GM12864 (cell line): ENCODE data around the gene TAB2.

Experiments used
- DNase-seq: peaks from one replicate; pipeline ENCODE4 v3.0.0-alpha.2; 2011; ENCODE audit warnings: low read depth
- H3K4me3 ChIP-seq: 2 replicates; pipeline ENCODE4 v1.5.1; 2011; ENCODE audit warnings: mild to moderate bottlenecking, low read depth, low read length, control low read depth
- TF ChIP-seq, protein P1 (sequence below): IDR thresholded peaks from 2 replicates; pipeline ENCODE4 v1.5.1; 2011; ENCODE audit warnings: low read depth, mild to moderate bottlenecking, moderate library complexity, low read length, control low read depth, inconsistent platforms; ENCODE audit errors: missing control alignments

TAB2 gene

DNA sequence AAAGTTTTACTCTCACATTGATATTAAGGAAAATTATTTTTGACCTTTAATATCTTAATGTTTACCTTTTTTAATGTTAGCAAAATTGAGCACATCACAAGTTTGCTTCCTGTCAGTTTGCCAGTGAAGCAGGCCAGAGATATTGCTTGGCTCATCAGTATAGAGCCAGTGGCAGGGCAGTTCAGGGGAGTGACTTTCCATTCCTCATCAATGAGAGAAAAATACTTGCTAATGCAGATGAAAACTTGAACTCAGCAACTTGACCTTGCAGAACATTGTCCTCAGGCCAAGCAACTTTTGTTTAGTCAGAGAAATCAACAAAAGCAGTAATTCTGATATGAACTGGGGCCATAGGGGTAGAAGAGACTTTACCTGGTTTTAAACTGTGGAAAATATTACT lies 6.9 kb downstream of the TAB2 start:
- TF ChIP-seq, protein P1, sequence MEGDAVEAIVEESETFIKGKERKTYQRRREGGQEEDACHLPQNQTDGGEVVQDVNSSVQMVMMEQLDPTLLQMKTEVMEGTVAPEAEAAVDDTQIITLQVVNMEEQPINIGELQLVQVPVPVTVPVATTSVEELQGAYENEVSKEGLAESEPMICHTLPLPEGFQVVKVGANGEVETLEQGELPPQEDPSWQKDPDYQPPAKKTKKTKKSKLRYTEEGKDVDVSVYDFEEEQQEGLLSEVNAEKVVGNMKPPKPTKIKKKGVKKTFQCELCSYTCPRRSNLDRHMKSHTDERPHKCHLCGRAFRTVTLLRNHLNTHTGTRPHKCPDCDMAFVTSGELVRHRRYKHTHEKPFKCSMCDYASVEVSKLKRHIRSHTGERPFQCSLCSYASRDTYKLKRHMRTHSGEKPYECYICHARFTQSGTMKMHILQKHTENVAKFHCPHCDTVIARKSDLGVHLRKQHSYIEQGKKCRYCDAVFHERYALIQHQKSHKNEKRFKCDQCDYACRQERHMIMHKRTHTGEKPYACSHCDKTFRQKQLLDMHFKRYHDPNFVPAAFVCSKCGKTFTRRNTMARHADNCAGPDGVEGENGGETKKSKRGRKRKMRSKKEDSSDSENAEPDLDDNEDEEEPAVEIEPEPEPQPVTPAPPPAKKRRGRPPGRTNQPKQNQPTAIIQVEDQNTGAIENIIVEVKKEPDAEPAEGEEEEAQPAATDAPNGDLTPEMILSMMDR: no peak
- DNase-seq: no peak
- no peak overlapping the region for H3K4me3 ChIP-seq

DNA sequence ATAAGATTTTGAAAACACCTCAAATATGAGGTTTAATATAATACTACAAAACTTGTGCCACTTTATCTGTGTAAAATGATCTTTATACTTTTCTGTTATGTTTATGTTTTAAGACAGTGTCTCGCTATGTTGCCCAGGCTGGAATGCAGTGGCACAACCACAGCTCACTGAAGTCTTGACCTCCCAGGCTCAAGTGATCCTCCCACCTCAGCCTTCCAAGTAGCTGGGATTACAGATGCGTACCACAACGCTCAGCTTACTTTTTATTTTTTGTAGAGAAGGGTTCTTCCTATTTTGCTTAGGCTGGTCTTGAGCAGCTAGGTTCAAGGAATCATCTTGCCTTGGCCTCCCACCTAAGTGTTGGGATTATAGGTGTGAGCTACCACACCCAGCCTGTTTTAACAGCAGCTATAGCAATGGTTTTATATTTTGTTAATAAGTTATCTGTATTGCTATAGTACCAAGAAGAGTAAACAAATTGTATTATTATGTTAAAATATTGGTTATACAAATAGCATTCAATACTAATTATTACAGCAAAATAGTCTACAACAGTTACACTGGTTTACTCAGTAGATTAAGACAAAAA lies 8.2 kb downstream of the TAB2 start:
- H3K4me3 ChIP-seq: no peak overlapping the region
- TF ChIP-seq, protein P1: no peak
- no peak for DNase-seq

DNA sequence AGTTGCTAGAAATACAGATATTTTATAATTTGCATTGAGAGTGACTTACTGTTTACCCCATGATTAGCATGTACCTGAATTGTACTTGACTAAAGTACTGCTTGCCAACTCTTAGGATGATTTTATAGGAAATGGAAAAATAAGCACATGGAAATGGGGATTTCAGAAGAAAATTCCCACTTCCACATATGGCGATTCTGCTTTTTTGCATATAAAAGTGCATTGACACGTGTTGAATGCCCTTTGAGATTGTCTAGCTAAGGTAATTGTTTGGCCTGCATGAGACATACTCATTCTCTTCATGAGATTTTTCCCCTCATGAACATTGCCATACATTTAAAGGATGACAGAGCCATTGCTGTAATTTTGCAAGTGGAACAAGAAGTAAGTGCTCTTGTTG lies 10.1 kb downstream of the TAB2 start:
- TF ChIP-seq, protein P1: no peak
- H3K4me3 ChIP-seq: no peak overlapping the region
- DNase-seq: no peak

DNA sequence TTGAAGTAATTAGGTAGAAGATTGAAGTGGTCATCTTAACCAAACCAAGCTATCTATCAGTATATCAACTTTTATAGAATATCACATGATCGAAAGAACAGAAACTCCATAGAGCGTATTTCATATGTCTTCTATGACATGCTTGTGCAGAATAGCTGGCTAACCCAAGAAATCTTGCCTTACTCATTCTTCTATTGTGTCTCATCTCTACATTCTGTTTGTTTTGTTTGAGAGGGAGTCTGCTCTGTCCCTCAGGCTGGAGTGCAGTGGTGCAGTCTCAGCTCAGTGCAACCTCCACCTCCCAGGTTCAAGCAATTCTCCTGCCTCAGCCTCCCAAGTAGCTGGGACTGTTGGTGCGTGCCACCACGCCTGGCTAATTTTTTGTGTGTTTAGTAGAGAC lies 10.6 kb downstream of the TAB2 start:
- TF ChIP-seq, protein P1: no peak
- H3K4me3 ChIP-seq: no peak overlapping the region
- DNase-seq: no peak

DNA sequence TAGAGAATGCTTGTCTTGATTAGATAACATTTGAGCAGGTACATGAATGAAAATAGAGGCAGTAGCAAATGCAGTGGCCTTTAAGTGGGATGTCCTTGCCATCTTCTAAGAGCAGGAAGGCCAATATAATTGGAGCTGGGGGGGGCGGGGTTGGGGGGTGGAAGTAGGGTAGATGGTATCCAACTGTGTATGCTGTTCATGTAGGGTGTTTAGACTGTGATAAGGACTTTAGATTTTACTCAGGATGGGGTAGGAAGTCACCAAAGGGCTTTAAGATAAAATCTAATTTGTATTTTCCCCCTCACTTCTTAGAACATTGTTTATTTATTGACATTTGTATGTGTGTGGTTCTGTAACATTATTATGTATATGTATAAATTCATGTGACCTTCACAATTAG lies 12.0 kb downstream of the TAB2 start:
- TF ChIP-seq, protein P1: no peak
- no peak for DNase-seq
- H3K4me3 ChIP-seq: no peak overlapping the region

DNA sequence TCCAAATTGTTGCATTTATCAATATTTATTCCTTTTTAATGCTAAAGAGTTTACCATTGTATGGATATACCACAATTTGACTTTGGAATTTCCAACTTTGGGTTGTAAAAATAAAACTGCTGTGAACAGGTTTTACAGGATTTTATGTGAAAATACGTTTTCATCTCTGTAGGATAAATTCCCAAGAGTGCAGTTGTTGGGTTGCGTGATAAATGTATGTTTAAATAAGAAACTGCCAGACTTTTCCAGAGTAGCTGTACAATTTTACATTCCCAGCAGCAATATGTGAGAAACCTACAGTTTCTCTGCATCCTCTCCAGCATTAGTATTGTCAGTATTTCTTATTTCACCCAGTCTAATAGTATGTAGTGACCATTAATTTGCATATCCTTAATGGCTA lies 12.6 kb downstream of the TAB2 start:
- no peak for DNase-seq
- H3K4me3 ChIP-seq: no peak overlapping the region
- TF ChIP-seq, protein P1: no peak

DNA sequence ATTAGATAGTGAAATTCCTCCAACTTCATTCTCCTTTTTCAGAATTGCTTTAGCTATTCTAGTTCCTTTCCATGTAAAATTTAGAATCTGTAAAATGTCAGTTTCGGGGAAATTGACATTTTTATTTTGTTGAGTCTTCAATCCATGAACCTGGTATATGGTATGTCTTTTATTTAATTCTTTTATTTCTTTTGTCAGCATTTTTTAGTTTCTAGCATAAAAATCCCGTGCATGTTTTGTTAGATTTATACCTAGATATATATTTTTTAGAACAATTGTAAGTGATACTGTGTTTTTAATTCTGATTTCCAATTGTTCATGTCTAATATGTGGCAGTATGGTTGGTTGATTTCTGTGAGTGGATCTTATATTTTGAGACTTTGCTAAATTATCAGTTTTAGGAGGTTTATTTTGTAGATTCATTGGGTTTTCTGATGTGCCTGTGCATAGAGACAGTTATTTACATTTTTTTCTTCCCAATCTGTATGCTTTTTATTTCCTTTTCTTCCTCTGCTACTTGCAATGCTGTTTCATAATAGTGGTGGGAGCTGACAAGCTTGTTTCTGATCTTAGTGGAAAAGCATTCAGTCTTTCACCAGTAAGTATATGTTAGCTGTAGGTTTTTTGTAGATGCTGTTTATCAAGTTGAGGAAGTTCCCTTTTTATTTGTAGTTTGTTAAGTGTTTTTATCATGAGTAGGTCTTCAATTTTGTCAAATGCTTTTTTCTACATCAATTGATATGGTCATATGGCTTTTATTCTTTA lies 13.7 kb downstream of the TAB2 start:
- no peak overlapping the region for H3K4me3 ChIP-seq
- TF ChIP-seq, protein P1: no peak
- no peak for DNase-seq
